ENCODE results near the gene LRP6. TPM values are rescaled to one million over a fixed set of nuclear protein-coding genes. Genes with fewer than 3 reads are reported as not detected.

Gene LRP6
- total and polyA plus RNA-seq, 2 of the 8 experiments (the other 6 are each of a cell fraction or from before 2014, with no cell fraction given), result 53.6 to 73.2 TPM

DNA sequence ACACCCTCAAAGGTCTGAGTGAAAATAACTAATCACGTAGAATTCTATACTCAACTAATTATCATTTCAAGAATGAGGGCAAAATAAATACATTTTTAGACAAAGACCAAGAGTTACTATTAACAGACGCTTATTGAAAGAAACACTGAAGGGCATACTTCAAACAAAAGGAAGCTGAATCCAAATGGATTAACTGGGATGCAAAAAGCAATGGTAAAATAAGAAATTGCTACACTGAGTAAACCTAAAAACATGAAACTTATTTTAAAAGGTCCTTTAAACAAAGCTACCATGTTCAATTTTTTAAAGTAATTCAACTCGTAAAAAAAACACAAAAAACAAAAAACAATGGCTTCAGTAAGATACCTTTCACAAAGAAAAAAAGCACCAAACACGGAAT is 28.2 kb downstream of the LRP6 start:
- Histone ChIP-seq H2BK20ac (ENCODE audit: low read length) (no peak overlapping the region), H2BK12ac (ENCODE audit: low read depth, low read length) (no peak overlapping the region)

More for the DNA sequence above, 28.2 kb downstream of the LRP6 start:
- Histone ChIP-seq H3K56ac (replicated peaks; ENCODE audit: insufficient read length, low read depth, low read length) (no peak overlapping the region), H2AK5ac (ENCODE audit: low read depth, low read length) (no peak overlapping the region), H3K79me2 (ENCODE audit: control insufficient read depth in 1 of 2, insufficient read depth in 2 of 2, low read length in 2 of 2) (peaks cover 21 to 98% of the 10 kb centered on the region in 2 experiments), H3K23me2 (ENCODE audit: low read depth, low read length) (no peaks in the 10 kb centered on the region), H3K9me3 (ENCODE audit: insufficient read depth in 2 of 2, low read depth in 1 of 2, low read length in 1 of 2) (no peaks in the 10 kb centered on the region), H3K18ac (ENCODE audit: extremely low read depth, low read length) (no peak overlapping the region), H3K4me2 (ENCODE audit: insufficient read depth in 1 of 2, low read depth in 2 of 2, low read length in 2 of 2) (no peak overlapping the region), H4K8ac (ENCODE audit: extremely low read depth, insufficient read depth, low read length) (no peak overlapping the region), H3K9ac (replicated peaks in 1 of 4; ENCODE audit: extremely low read depth in 1 of 4, low read depth in 3 of 4, low read length in 3 of 4) (no peak overlapping the region), H2BK5ac (ENCODE audit: low read depth, low read length) (no peak overlapping the region), H2BK15ac (ENCODE audit: low read length) (no peak overlapping the region), H3K4me3 (ENCODE audit: extremely low read depth in 1 of 4, insufficient read depth in 2 of 4, low read depth in 3 of 4, low read length in 4 of 4) (no peak overlapping the region), H3K23ac (ENCODE audit: insufficient read length) (no peak overlapping the region), H3K4ac (replicated peaks; ENCODE audit: insufficient read length, low read depth, low read length) (no peak overlapping the region), H2AFZ (ENCODE audit: low read length) (no peak overlapping the region), H3K27ac (ENCODE audit: low read depth, low read length) (no peak overlapping the region), H3K79me1 (ENCODE audit: low read depth, low read length) (no peaks in the 10 kb centered on the region; the same call in 1 of the 2 replicates), H4K20me1 (replicated peaks in 1 of 2; ENCODE audit: control insufficient read depth in 1 of 2, insufficient read depth in 2 of 2, low read length in 2 of 2) (peaks cover 4 to 9% of the 10 kb centered on the region in 2 experiments), H3K36me3 (ENCODE audit: control insufficient read depth in 2 of 4, insufficient read depth in 4 of 4, low read length in 3 of 4) (no peaks in the 10 kb centered on the region), H4K5ac (ENCODE audit: insufficient read length, low read depth, low read length) (no peak overlapping the region), H4K91ac (replicated peaks; ENCODE audit: insufficient read length, low read length) (no peak overlapping the region), H3K14ac (ENCODE audit: insufficient read length) (no peak overlapping the region), H2BK120ac (replicated peaks; ENCODE audit: low read depth, low read length) (no peak overlapping the region), H3K27me3 (replicated peaks in 1 of 4; ENCODE audit: control insufficient read depth in 3 of 4, extremely low read depth in 1 of 4, insufficient read depth in 3 of 4, low read length in 3 of 4) (no peaks in the 10 kb centered on the region), H3K4me1 (replicated peaks in 1 of 4; ENCODE audit: control insufficient read depth in 3 of 4, insufficient read depth in 4 of 4, low read length in 3 of 4) (peaks cover 0 to 3% (median 0%) of the 10 kb centered on the region in 4 experiments; a peak in 1 of 7 replicates)
- FAIRE-seq (peak; percentile 24), DNase-seq (ENCODE audit: low read depth in 1 of 2, low spot score in 2 of 2) (no peak)
- TF ChIP-seq, protein P1, sequence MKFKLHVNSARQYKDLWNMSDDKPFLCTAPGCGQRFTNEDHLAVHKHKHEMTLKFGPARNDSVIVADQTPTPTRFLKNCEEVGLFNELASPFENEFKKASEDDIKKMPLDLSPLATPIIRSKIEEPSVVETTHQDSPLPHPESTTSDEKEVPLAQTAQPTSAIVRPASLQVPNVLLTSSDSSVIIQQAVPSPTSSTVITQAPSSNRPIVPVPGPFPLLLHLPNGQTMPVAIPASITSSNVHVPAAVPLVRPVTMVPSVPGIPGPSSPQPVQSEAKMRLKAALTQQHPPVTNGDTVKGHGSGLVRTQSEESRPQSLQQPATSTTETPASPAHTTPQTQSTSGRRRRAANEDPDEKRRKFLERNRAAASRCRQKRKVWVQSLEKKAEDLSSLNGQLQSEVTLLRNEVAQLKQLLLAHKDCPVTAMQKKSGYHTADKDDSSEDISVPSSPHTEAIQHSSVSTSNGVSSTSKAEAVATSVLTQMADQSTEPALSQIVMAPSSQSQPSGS (IDR thresholded peaks at IDR 0.05; ENCODE audit: low read length), result no peak
- TF ChIP-seq CHD2 (IDR thresholded peaks at IDR 0.05; ENCODE audit: low read length) (no peak), CBX8 (IDR thresholded peaks at IDR 0.05; ENCODE audit: borderline replicate concordance, low read depth, low read length) (no peak), HDAC2 (IDR thresholded peaks at IDR 0.05; ENCODE audit: borderline replicate concordance in 1 of 2, low read depth in 2 of 2, low read length in 2 of 2) (no peak), RBBP5 (IDR thresholded peaks at IDR 0.05; ENCODE audit: borderline replicate concordance, low read depth, low read length) (no peak), SAP30 (IDR thresholded peaks at IDR 0.05; ENCODE audit: insufficient read depth, insufficient replicate concordance, low read length) (no peak), BACH1 (IDR thresholded peaks at IDR 0.05; ENCODE audit: low read length) (no peak), NANOG (IDR thresholded peaks at IDR 0.05; ENCODE audit: insufficient read depth, low read depth, low read length, poor library complexity, severe bottlenecking) (no peak)
- TF ChIP-seq, protein P2, sequence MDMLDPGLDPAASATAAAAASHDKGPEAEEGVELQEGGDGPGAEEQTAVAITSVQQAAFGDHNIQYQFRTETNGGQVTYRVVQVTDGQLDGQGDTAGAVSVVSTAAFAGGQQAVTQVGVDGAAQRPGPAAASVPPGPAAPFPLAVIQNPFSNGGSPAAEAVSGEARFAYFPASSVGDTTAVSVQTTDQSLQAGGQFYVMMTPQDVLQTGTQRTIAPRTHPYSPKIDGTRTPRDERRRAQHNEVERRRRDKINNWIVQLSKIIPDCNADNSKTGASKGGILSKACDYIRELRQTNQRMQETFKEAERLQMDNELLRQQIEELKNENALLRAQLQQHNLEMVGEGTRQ (IDR thresholded peaks at IDR 0.05; ENCODE audit: low read length), result no peak
- WGBS, 2 experiments (ENCODE audit: extremely low coverage in 1 of 2, insufficient coverage in 1 of 2, insufficient read length in 1 of 2, insufficient replicate concordance in 2 of 2, low coverage in 1 of 2, low lambda C conversion rate in 2 of 2, missing lambda C conversion rate in 1 of 2), result 75% methylated on average over 4 of the region's 4 CpGs; no CpG with 5 or more reads in 1 of the 2 experiments
- ChIA-PET POLR2A (ENCODE audit: partially characterized antibody) (interaction anchor here (3.7 kb wide), 1 partner anchor 28 kb away, joined by 21 read pairs; the partner anchor contains the start of gene LRP6), CTCF (ENCODE audit: partially characterized antibody) (interaction anchor here (0.6 to 1.4 kb wide), 4 partner anchors 18 to 383 kb away, joined by 3 read pairs; partner anchors contain the start of gene LRP6)

All from H1 (cell line).